Suppressor macrophage treated with lipopolysaccharide for 4 hours (primary cell): ENCODE data around the gene SPRY1.

Source experiments
- DNase-seq: peaks from one replicate; pipeline ENCODE4 v3.0.0-alpha.2; 2020

SPRY1 gene, protein sequence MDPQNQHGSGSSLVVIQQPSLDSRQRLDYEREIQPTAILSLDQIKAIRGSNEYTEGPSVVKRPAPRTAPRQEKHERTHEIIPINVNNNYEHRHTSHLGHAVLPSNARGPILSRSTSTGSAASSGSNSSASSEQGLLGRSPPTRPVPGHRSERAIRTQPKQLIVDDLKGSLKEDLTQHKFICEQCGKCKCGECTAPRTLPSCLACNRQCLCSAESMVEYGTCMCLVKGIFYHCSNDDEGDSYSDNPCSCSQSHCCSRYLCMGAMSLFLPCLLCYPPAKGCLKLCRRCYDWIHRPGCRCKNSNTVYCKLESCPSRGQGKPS

DNA sequence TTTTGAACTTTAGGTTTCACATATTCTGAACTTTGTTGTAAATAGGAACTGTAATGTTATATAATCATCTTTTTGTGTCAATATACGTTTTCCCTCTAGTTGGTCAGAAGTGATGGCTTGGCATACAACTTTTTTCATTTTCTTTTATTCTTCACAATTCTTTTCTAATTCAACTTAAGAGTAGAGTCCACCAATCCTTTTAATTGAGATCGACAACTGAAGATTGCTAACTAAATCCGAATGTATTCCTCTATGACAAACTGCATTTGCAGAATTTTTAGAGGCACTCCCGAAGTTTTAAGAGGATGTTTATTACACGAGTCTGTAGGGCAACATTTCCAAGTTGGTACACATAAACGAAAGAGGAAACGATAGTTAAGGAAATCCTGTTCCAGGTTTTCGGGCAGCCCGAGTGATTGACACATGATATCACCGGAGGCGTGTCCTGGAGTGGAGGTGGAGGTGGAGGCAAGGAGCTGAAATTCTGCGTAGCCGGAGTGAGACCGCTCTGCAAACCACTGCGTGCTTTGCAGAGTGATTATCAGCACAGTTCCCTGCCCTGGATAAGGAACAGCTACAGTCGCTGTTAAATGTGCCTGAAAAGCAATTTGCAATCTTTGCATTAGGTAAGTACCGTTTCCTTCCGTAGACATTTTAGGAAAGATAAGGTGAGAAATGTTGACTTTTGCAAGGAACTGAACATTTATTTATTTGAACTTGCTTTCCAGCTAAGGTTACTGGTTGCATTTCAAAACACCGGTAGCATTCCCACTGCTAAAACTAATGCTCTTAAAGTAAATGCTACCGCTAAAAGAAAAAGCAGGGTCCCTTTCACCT, at the start of gene SPRY1:
TSS of gene SPRY1 (plus strand) at position 489 of the 837 bp plus-strand sequence. CDS start 4,797 bp downstream, outside the sequence.
- DNase-seq = peak; percentile 69

DNA sequence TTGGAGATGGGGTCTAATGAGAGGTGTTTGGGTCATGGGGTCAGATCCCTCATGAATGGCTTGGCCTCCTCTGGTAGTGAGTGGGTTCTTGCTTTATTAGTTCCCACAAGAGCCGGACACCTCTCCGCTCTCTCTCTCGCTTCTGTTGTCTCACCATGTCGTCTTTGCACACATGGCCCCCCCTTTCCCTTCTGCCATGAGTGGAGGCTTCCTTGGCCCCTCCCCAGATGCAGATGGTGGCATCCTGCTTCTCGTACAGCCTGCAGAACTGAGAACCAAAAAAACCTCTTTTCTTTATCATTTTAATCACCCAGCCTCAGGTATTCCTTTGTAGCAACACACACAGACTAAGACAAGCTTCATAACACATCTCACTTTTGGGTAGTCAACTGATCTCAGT, 49.6 kb upstream of the SPRY1 start:
- no peak for DNase-seq

DNA sequence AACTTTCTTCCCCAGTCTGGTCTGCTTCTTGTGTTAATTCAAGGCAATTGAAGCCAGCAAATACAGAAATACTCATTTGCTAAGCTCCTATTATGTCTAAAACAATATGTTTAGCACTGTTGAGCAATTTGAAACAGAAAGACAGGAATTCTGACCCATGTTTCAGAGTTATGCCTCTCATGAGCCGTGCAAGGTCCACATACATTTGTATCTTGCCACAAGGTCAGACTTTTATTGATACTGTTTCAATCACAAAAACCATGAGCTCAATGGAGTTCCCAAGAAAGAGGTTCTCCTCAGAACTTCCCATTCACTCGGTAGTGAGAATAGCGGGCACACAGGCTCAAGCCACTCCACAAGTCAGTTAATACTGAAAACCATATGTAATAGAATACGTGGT, 47.6 kb upstream of the SPRY1 start:
- DNase-seq = no peak

DNA sequence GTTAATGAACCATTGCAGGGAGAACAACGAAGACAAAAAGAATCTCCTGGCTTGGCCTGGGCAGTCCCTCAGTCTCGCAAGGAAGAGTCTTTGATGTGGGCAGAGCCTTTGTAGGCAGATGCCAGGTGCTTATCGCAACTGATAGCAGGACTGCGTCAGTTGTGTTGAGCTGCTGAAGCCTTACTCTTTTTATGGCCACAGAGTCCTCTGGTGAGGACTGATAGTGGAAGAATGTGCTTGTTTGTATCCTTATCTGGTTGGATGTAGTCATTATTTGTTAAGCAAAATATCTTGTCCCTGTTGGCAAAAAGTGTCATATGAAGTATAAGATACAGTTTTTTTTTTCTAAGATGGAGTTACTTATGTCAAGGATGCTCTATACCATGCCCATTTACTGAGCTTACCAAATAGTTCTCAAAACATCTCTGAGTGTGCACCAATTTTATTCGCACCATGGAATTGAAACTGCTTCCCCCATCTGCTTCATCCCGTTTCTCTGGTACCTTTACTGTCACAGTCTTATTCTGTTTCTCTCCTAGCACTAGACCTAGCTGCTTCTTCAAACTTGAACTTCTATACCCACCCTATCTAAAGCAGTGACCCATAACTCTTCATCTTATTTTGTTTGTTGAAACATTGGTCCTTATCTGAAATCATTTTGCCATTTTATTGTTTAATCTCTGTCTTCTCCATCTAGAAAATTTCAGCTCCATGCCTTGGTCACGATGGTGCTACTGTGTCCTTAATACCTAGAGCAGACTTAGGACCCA, 47.0 kb upstream of the SPRY1 start:
- no peak for DNase-seq

DNA sequence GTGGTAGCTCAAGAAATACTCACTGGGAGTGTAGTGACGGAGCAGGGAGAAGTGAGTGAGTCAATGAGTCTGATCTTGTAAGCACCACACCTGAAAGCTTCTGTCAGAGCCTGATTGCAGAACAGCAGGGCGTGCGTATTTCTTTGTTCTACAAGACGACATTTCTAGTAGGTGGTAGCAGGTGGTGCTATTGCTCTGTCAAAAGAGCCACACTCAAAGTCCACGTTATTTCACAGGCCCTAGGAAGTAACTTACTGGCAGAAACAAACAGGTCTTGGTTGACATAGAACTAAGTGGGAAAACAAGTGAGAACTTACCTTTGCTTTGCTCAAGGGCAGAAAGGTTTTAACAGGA, 46.4 kb upstream of the SPRY1 start:
- no peak for DNase-seq

DNA sequence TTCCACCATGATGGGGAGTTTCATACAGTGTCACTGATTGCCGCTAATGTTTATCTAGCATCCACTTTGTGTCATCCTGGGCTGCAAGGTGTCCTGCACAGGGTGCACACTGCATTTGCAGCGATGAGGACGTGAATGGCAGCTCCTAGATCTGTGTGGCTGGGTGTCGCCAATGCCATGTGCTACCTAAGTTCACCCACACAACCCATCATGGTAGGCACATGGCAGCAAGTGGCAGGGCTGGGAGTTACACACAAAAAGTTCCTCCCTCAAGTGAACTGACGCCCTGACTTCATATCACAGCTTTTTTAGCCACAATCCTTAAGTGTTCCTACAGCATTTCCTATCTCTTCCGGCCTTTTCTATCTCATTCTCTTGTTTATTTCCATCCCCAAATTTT, 45.9 kb upstream of the SPRY1 start:
- no peak for DNase-seq

DNA sequence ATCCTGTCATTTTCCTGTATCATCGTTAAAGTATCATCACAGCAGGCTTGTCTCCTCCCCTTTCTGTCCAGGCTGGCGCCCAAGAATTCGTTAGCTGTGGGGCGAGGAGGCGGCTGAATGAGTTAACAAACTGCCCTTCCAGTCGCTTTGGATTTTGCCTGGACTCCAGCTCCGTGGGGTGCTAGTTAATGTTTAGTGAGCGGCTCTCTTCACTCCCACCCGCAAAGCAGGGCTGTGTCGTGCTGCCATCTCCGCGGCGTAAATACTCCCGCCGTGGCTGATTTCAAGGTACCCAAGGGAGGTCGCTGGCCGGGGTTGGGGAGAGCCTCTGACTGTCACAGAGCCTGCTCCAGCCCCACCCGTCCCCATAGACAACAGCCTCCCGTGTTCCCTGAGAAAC, 44.9 kb upstream of the SPRY1 start:
- no peak for DNase-seq

DNA sequence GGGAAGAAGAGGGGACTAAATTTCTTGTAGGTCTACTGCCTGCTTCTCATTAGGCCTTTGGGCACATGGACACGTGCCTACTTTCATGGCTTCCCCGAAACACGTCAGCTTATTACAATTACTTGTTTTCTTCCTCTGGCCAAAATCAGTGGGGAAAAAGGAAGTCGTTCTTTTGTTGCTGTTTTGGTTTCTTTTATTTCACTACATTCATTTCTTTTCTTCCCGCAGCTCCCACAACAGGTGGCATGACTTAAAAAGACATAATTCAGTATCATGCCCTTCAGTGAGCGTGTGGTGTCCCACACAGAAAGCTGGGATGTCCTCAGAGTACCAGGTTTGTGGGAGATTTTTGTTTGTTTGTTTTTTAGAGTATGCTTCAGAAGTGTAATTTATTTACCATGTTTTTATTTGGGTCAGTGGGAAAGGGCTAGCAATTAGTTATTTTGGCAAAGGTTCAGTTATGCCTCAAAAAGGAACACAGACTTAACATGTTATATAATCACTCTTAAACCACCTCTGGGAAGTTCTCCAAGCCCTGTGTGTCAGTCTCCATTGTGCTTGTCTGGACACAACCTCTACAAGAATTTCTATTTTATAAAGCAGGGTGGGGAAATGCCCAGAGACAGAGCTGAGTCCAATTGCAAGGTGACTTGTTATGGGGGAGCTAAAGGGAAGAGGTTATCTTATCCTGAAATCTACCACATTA, 44.2 kb upstream of the SPRY1 start:
- peak; percentile 72 for DNase-seq

DNA sequence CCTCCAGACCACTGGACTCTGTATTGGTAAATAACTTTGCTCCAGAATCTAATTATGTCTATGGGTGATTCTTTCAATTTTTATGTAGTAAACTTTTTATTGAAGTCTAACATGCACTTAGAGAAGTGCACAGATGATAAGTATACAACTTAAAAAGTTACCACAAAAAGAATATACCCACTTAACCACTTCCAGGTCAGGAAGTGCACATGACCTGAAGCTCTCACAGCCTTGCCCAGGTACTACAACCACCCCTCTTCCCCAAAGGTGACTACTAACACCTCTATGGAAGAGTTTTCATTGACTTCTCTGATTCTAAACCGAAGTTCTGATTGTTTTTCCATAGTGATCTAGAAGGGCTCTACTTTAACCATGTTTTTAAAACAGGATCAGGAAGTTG, 43.6 kb upstream of the SPRY1 start:
- no peak for DNase-seq

DNA sequence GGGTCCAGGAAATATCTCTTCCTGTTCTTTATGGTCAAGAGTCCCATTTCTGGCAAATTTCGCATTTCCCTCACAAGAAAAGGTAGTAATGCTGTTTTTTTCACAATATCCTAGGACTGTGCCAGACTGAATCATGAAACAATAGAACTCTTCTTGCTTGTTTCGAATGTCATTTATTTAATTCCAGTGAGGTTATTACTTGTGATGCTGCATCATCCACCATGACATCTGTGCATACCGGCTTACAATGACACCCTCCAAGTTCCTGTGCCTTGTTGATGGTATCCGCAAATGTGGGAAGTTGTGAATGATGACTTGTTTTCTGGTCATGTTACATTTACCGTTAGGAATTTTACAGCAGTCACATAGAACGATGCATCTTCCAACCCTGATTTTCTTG, 42.9 kb upstream of the SPRY1 start:
- no peak for DNase-seq

DNA sequence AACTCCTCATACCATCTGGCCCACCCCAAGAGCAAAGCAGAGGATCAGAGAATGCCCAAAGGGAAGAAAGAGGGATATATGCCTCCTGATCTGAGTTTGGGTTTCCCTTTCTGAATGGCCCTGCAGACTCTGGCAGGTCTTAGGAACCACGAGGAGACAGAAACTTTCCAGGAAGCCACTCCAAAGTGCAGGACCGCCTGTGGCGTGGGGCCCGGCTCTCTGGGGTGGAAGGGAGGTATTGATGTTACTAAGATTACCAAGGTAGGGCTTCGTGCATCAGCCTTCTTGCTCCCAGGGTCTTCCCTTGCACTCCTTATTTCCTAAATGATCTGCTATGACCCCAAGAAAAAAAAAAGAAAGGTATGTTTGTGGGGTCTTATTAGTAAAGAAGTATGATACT, 41.9 kb upstream of the SPRY1 start:
- DNase-seq = no peak

DNA sequence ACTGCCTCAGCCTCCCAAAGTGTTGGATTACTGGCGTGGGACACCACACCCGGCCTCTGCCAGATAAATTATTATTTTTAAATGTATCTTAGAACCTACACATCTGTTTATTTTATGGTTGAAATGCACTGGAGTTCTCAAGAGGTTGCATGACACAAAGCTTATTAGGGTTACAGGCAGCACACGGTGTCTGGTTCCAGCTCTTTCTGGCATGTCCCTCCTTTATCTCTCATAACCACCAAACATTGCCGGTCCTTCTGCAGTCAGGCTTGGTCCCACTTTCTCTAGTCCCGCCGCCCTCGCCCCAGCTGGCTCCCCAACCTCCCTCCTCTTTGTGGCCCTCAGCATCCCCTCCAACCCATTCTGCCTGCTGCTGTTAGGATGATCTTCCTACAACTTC, 39.7 kb upstream of the SPRY1 start:
- DNase-seq = no peak

DNA sequence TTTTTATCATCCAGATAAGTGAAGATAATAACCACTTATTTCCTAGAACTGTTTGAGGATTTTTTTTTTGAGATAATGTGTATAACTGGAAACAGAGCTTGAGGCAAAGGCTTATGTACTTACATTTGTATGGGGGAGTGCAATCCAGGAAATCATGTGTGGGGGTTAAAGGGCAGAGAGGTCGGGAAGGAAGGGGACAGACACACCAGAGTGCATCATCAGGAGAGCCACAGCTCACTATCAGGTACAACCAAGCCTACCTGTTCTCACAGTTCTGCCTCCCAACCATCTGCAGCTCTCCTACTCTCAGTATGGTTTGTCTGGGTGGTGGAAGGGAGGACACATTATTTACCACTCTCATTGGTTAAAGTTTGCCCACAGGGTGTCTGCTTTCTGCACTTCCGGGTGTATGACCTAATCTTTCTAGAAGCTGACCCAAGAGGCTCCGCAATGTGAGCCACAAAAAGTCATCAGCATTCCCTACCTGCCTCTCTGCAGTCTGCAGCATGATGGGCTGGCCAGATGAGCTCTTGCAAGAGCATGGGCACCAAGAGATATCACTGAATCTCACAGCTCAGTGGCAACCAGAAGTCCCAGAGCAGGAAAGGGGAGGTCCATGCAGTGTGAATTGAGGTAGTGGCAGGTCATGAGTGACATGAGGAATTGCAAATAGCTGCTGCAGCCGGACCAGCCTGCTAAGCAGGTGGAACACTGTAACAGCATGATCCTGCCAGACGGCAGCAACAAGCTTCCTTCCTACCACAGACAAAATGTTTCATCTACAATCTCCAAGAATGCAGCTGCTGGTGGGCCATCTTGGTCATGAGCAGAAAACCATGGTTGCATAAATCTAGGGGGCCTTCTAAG, 36.9 kb upstream of the SPRY1 start:
- DNase-seq = no peak

DNA sequence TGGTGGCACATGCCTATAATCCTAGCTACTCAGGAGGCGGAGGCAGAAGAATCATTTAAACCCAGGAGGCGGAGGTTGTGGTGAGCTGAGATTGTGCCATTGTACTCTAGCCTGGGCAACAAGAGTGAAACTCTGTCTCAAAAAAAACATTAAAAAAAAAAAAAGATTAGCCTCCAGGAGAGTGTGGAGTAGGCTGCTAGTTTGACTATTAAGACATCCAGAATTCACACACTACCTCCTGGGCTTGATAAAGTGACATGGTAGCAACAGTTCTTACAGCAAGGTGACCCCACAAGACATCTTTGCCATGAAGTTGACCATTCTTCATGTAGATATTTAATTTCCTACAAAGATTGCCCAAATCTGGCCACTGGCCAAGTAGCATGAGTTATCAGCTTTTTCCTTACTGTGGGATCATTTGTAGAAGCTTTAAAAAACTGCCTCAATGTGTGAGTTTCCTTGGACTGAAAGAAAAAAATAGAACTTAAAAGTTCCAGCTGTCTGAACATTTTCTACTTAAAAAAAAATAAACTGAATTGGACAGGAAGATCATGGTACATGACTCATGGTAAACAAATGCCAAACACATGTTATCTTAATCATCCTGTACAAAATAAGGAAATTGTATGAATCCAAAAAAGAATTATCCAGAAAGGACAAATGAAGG, 35.3 kb upstream of the SPRY1 start:
- DNase-seq = peak; percentile 18

DNA sequence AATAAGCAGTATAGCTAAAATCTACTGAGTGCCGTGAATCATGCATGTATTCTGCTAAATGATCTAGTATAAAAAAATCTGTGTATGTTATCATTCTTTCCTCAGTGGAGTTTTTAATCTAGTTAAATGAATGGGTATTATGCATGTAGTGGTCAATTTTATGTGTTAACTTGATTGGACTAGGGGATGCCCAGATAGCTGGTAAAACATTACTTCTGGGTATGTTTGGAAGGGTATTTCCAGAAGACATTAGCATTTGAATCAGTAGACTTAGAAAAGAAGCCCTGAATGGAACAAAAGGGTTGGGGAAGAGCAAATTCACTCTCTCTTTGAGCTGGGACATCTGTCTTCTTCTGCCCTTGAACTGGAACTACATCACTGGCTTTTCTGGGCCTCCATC, 34.5 kb upstream of the SPRY1 start:
- no peak for DNase-seq

DNA sequence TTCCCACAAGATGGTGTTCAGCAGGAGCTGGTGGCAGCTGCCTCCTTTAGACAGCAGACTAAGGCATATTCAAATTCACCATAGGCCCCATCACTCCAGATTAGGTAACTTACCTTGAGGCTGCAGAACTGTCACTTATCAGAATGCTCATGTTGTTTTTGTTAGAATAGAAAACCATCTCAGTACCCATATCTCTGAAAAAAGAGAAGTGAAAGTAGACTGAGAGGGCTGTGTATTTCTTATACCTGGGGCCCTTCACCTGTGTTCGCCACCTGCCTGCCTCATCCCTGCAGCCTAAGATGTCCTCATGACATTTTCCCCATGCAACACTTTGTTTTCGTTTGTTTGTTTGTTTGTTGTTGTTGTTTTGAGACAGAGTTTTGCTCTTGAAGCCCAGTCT, 32.9 kb upstream of the SPRY1 start:
- no peak for DNase-seq

DNA sequence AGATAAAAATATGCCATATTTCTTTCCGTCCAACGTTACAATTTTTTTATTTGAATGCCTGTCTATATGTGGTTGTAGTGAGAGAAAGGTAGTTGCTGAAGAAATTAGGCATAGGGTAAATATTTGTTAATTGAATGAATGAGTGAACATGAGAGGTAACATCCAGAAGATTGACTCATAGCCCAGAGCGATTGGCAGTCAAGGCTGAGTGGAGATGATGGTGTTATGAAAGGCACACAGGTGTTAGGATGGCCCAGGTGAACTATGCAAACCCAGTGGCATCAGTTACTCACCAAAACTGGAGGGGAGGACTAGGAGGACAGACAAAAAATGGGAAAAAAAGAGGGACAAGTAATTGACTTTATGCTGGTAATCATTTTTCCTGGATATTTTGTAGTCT, 31.7 kb upstream of the SPRY1 start:
- no peak for DNase-seq

DNA sequence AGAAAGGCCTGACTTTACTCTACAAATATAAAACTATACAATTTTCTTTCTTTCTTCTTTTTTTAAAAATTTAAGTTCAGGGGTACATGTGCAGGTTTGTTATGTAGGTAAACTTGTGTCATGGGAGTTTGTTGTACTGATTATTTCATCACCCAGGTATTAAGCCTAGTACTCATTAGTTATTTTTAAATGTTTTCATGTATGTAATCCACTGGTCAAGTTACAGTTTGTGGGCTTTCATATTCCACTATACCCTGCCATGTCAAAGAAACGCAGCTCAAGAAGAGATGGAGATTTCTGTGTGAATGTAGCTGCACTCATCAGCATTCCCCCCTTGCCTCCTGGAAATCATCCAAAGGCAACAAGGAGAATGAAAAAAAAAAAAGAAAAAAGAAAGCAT, 31.2 kb upstream of the SPRY1 start:
- no peak for DNase-seq

DNA sequence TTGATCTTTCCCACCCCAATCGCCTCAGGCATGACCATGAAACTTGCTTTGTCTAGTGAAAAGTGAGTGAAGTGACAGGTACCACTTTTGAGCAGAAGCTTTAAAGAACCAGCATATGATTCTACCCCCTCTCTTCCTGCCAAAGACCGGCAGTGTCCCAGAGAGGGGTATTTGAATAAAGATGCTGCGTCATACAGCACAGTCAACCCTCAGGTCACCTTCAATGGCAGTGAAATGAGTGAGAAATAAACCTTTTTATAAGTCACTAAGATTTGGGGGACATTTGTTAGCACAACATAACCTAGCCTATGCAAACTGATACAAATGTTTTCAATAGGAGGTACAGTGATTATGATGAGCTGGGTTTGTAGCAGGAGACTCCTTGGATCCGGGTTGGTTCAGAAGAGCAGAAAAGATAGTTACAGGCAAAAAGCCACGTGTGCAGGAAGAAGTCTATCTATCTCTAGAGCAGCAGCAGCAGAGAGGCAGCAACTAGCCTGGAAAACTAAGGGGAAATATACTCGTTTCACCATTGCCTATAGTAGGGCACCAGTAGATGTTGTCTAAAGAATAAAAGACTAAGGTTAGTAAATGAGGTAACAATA, 30.3 kb upstream of the SPRY1 start:
- no peak for DNase-seq

DNA sequence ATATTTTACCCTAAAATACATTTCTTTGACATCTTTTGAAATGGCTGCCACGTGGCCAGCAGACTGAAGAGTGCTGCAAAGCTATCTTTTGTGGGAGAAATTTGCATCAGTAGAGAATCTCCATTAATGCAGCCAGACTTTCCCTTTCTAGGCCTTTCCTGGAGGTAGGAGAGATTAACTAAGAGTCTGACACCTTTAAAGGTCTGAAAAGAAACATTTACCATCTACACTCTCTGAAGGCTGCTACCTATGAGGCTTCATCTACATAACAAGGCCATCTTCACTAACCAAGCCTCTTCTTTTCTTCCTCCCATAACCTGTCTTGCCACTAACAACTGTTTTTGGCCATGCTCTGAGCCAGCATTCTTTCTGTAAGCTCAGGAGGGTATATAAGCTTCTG, 17.8 kb upstream of the SPRY1 start:
- no peak for DNase-seq

DNA sequence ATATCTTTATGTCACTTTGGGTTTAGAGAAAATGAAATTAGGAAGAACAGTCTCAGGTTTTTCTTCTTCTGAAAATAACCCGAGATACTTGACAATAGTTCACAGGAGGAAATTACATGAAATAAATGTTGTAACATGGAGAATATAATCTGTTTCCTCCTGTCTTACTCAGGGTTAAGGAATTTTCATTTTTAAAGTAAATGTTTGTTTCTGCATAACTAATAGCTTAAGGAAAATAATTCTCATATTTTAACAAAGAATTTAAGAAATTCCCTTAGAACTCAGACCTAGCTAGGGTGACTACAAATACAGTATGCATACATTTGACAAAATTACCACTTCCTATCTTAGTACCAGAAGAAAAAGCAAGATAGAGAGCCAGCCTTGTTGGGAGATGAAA, 17.2 kb upstream of the SPRY1 start:
- DNase-seq = no peak
